ENCODE results near the gene TYRO3. TPM values are rescaled to one million over a fixed set of nuclear protein-coding genes. Genes with fewer than 3 reads are reported as not detected.

TYRO3 gene
- total and polyA plus RNA-seq, 4 donors: 3.4 to 9.8 (median 5.2) TPM

- Histone ChIP-seq H3K4me3 (ENCODE audit: low read length in 2 of 2) (no peak overlapping the region), H3K4me1 (ENCODE audit: control insufficient read depth in 1 of 2, insufficient read depth in 2 of 2, low read length in 2 of 2) (no peaks in the 10 kb centered on the region), H3K27ac (ENCODE audit: low read depth in 1 of 2, low read length in 2 of 2) (no peak overlapping the region), H3K27me3 (ENCODE audit: control insufficient read depth in 1 of 2, insufficient read depth in 2 of 2, low read length in 1 of 2) (no peaks in the 10 kb centered on the region), H3K9me3 (ENCODE audit: control insufficient read depth, low read length) (no peaks in the 10 kb centered on the region), H3K36me3 (ENCODE audit: control insufficient read depth in 1 of 2, insufficient read depth in 2 of 2, low read length in 1 of 2) (no peaks in the 10 kb centered on the region)
- DNase-seq: no peak
- intact Hi-C loops (cut with DNase I): no loop called here
- 49 to 74% methylated on average over 2 of the region's 2 CpGs for WGBS, 2 donors
- no peak for ATAC-seq (ENCODE audit: low FRiP score)
These were observed 1.5 kb downstream of the TYRO3 start for GRCh38 chr15:41560572-41560874.

- DNase-seq (no peak), ATAC-seq (ENCODE audit: low FRiP score) (no peak)
- 86 to 87% methylated on average over 16 of the region's 16 CpGs for WGBS, 2 donors
- intact Hi-C loops (cut with DNase I): no loop called here
- Histone ChIP-seq H3K4me3 (ENCODE audit: low read length in 2 of 2) (no peak overlapping the region), H3K4me1 (ENCODE audit: control insufficient read depth in 1 of 2, insufficient read depth in 2 of 2, low read length in 2 of 2) (no peaks in the 10 kb centered on the region), H3K27me3 (ENCODE audit: control insufficient read depth in 1 of 2, insufficient read depth in 2 of 2, low read length in 1 of 2) (no peaks in the 10 kb centered on the region), H3K36me3 (ENCODE audit: control insufficient read depth in 1 of 2, insufficient read depth in 2 of 2, low read length in 1 of 2) (no peaks in the 10 kb centered on the region), H3K9me3 (ENCODE audit: control insufficient read depth, low read length) (no peaks in the 10 kb centered on the region), H3K27ac (ENCODE audit: low read depth in 1 of 2, low read length in 2 of 2) (no peak overlapping the region)
These were observed 2.2 kb downstream of the TYRO3 start for GRCh38 chr15:41561104-41561776.

GRCh38 chr15:41561777-41562145 lies 2.7 kb downstream of the TYRO3 start:
- ATAC-seq (ENCODE audit: low FRiP score): peak; percentile 59
- Histone ChIP-seq H3K4me3 (ENCODE audit: low read length in 2 of 2) (no peak overlapping the region), H3K27me3 (ENCODE audit: control insufficient read depth in 1 of 2, insufficient read depth in 2 of 2, low read length in 1 of 2) (no peaks in the 10 kb centered on the region), H3K9me3 (ENCODE audit: control insufficient read depth, low read length) (no peaks in the 10 kb centered on the region), H3K36me3 (ENCODE audit: control insufficient read depth in 1 of 2, insufficient read depth in 2 of 2, low read length in 1 of 2) (no peaks in the 10 kb centered on the region), H3K27ac (ENCODE audit: low read depth in 1 of 2, low read length in 2 of 2) (no peak overlapping the region), H3K4me1 (ENCODE audit: control insufficient read depth in 1 of 2, insufficient read depth in 2 of 2, low read length in 2 of 2) (no peaks in the 10 kb centered on the region)
- 37 to 42% methylated on average over 3 of the region's 3 CpGs for WGBS, 2 donors
- intact Hi-C loops (cut with DNase I): no loop called here
- DNase-seq: peak in 1 of 2 donors; percentile 66

- Histone ChIP-seq H3K4me3 (ENCODE audit: low read length in 2 of 2) (no peak overlapping the region), H3K27me3 (ENCODE audit: control insufficient read depth in 1 of 2, insufficient read depth in 2 of 2, low read length in 1 of 2) (no peaks in the 10 kb centered on the region), H3K4me1 (ENCODE audit: control insufficient read depth in 1 of 2, insufficient read depth in 2 of 2, low read length in 2 of 2) (no peaks in the 10 kb centered on the region), H3K9me3 (ENCODE audit: control insufficient read depth, low read length) (no peaks in the 10 kb centered on the region), H3K36me3 (ENCODE audit: control insufficient read depth in 1 of 2, insufficient read depth in 2 of 2, low read length in 1 of 2) (no peaks in the 10 kb centered on the region), H3K27ac (ENCODE audit: low read depth in 1 of 2, low read length in 2 of 2) (no peak overlapping the region)
- DNase-seq (no peak), ATAC-seq (ENCODE audit: low FRiP score) (no peak)
- intact Hi-C loops (cut with DNase I): no loop called here
- WGBS, 2 donors: 62 to 63% methylated on average over 5 of the region's 5 CpGs
These were observed 3.2 kb downstream of the TYRO3 start for GRCh38 chr15:41562244-41562643.

- WGBS, 2 donors: 74 to 87% methylated on average over 4 of the region's 4 CpGs
- H3K9me3 ChIP-seq (ENCODE audit: control insufficient read depth, low read length): no peaks in the 10 kb centered on the region
- H3K4me1 ChIP-seq (ENCODE audit: control insufficient read depth in 1 of 2, insufficient read depth in 2 of 2, low read length in 2 of 2): no peaks in the 10 kb centered on the region
- DNase-seq (no peak), ATAC-seq (ENCODE audit: low FRiP score) (no peak)
- no peak overlapping the region for H3K4me3 ChIP-seq (ENCODE audit: low read length in 2 of 2)
- no peaks in the 10 kb centered on the region for H3K27me3 ChIP-seq (ENCODE audit: control insufficient read depth in 1 of 2, insufficient read depth in 2 of 2, low read length in 1 of 2)
- H3K27ac ChIP-seq (ENCODE audit: low read depth in 1 of 2, low read length in 2 of 2): no peak overlapping the region
- intact Hi-C loops (cut with DNase I): no loop called here
- H3K36me3 ChIP-seq (ENCODE audit: control insufficient read depth in 1 of 2, insufficient read depth in 2 of 2, low read length in 1 of 2): no peaks in the 10 kb centered on the region
These were observed 3.8 kb downstream of the TYRO3 start for GRCh38 chr15:41562784-41563198.

- H3K4me1 ChIP-seq (ENCODE audit: control insufficient read depth in 1 of 2, insufficient read depth in 2 of 2, low read length in 2 of 2): no peaks in the 10 kb centered on the region
- WGBS, 2 donors: 58 to 61% methylated on average over 7 of the region's 7 CpGs
- intact Hi-C loops (cut with DNase I): no loop called here
- H3K4me3 ChIP-seq (ENCODE audit: low read length in 2 of 2): no peak overlapping the region
- DNase-seq (no peak), ATAC-seq (ENCODE audit: low FRiP score) (no peak)
- no peaks in the 10 kb centered on the region for H3K27me3 ChIP-seq (ENCODE audit: control insufficient read depth in 1 of 2, insufficient read depth in 2 of 2, low read length in 1 of 2)
- H3K27ac ChIP-seq (ENCODE audit: low read depth in 1 of 2, low read length in 2 of 2): no peak overlapping the region
- H3K36me3 ChIP-seq (ENCODE audit: control insufficient read depth in 1 of 2, insufficient read depth in 2 of 2, low read length in 1 of 2): no peaks in the 10 kb centered on the region
- H3K9me3 ChIP-seq (ENCODE audit: control insufficient read depth, low read length): no peaks in the 10 kb centered on the region
These were observed 5.4 kb downstream of the TYRO3 start for GRCh38 chr15:41564286-41564959.

GRCh38 chr15:41564960-41565502 lies 6.0 kb downstream of the TYRO3 start:
- H3K27me3 ChIP-seq (ENCODE audit: control insufficient read depth in 1 of 2, insufficient read depth in 2 of 2, low read length in 1 of 2): no peaks in the 10 kb centered on the region
- DNase-seq (no peak), ATAC-seq (ENCODE audit: low FRiP score) (no peak)
- H3K4me3 ChIP-seq (ENCODE audit: low read length in 2 of 2): no peak overlapping the region
- no peaks in the 10 kb centered on the region for H3K36me3 ChIP-seq (ENCODE audit: control insufficient read depth in 1 of 2, insufficient read depth in 2 of 2, low read length in 1 of 2)
- 88 to 94% methylated on average over 8 of the region's 8 CpGs for WGBS, 2 donors
- H3K27ac ChIP-seq (ENCODE audit: low read depth in 1 of 2, low read length in 2 of 2): no peak overlapping the region
- intact Hi-C loops (cut with DNase I): no loop called here
- no peaks in the 10 kb centered on the region for H3K4me1 ChIP-seq (ENCODE audit: control insufficient read depth in 1 of 2, insufficient read depth in 2 of 2, low read length in 2 of 2)
- no peaks in the 10 kb centered on the region for H3K9me3 ChIP-seq (ENCODE audit: control insufficient read depth, low read length)

GRCh38 chr15:41565702-41566101 lies 6.7 kb downstream of the TYRO3 start:
- no peak for ATAC-seq (ENCODE audit: low FRiP score)
- Histone ChIP-seq H3K9me3 (ENCODE audit: control insufficient read depth, low read length) (no peaks in the 10 kb centered on the region), H3K4me1 (ENCODE audit: control insufficient read depth in 1 of 2, insufficient read depth in 2 of 2, low read length in 2 of 2) (no peaks in the 10 kb centered on the region), H3K4me3 (ENCODE audit: low read length in 2 of 2) (no peak overlapping the region), H3K36me3 (ENCODE audit: control insufficient read depth in 1 of 2, insufficient read depth in 2 of 2, low read length in 1 of 2) (no peaks in the 10 kb centered on the region), H3K27ac (ENCODE audit: low read depth in 1 of 2, low read length in 2 of 2) (no peak overlapping the region), H3K27me3 (ENCODE audit: control insufficient read depth in 1 of 2, insufficient read depth in 2 of 2, low read length in 1 of 2) (no peaks in the 10 kb centered on the region)
- WGBS, 2 donors: 82 to 85% methylated on average over 3 of the region's 3 CpGs
- intact Hi-C loops (cut with DNase I): no loop called here
- no peak for DNase-seq
